ENCODE results near the gene ATG3. TPM values are rescaled to one million over a fixed set of nuclear protein-coding genes. Genes with fewer than 3 reads are reported as not detected.

The ATG3 gene
- 40.5 to 65.2 TPM (median 46.1 TPM) in 5 replicates for total RNA-seq (2022; extraction: Qiagen RNA extraction; ENCODE audit: low read depth)

GRCh38 chr3:112561734-112562529 is at the start of gene ATG3, which contains the start of gene SLC35A5:
Gene ATG3 (minus strand): TSS chr3:112561962. CDS start chr3:112561528, 434 bp downstream.
Gene SLC35A5 (plus strand): TSS chr3:112562045. CDS start chr3:112563404, 1,359 bp downstream.

GRCh38 chr3:112498914-112499711 is 62.6 kb downstream of the ATG3 start, which contains the start of gene BTLA:
Gene BTLA (minus strand): TSS chr3:112499472. CDS start chr3:112499358, 114 bp downstream.

Other genes starting within 250 kb of the ATG3 start
- not detected in 5 replicates for gene CD200, start 228.8 kb downstream of the ATG3 start, total RNA-seq (2022; extraction: Qiagen RNA extraction; ENCODE audit: low read depth)
- gene BTLA, start 62.5 kb downstream of the ATG3 start, total RNA-seq (2022; extraction: Qiagen RNA extraction; ENCODE audit: low read depth) = 0.08 TPM in 1 of 5 replicates, not detected in the others
- gene SLC35A5, start 83 bp upstream of the ATG3 start, total RNA-seq (2022; extraction: Qiagen RNA extraction; ENCODE audit: low read depth) = 9.4 to 19.5 TPM (median 15.4 TPM) in 5 replicates
- gene CCDC80, start 79.2 kb upstream of the ATG3 start, total RNA-seq (2022; extraction: Qiagen RNA extraction; ENCODE audit: low read depth) = 43.7 to 84.1 TPM (median 57.4 TPM) in 5 replicates

Data from A549 treated with ZK216348 at 1 μM for 4 hours (cell line).